HepG2 (cell line): ENCODE data around the gene MPC2. TPM values are rescaled to one million over a fixed set of nuclear protein-coding genes. Genes with fewer than 3 reads are reported as not detected.

Experiments
- EED ChIP-seq: sonication (generic); formaldehyde crosslinking; IDR thresholded peaks from 2 replicates; pipeline ENCODE4 v1.5.0; 2020; ENCODE audit warnings: mild to moderate bottlenecking, missing genetic modification reagents
- MED13 ChIP-seq: sonication (generic); formaldehyde crosslinking; IDR thresholded peaks from 2 replicates; pipeline ENCODE4 v1.5.0; 2020; ENCODE audit warnings: missing genetic modification reagents
- RARG ChIP-seq: sonication (generic); formaldehyde crosslinking; IDR thresholded peaks from 2 replicates; pipeline ENCODE4 v1.4.0; 2020; ENCODE audit warnings: low read depth, mild to moderate bottlenecking, missing genetic modification reagents
- SATB2 ChIP-seq: sonication (generic); formaldehyde crosslinking; IDR thresholded peaks from 2 replicates; pipeline ENCODE4 v1.5.0; 2020; ENCODE audit warnings: missing genetic modification reagents
- polyA plus RNA-seq, 8 experiments: library from polyadenylated mRNA; depleted of rRNA in 3 of 8; stranded (reverse) in 7 of 8; unstranded in 1 of 8; fragments of >200 nt; fragmentation: Illumina TruSeq in 4 of 8; extraction: Trizol in 4 of 8; gene quantifications; 2 replicates each; pipeline versions ENCODE4 v1.2.1 to v1.2.3, GENCODE V29; 2011 to 2016; ENCODE audit warnings: low read depth in 4 of 8, missing spikeins in 1 of 8, mixed read lengths in 1 of 8; ENCODE audit not compliant: insufficient read depth in 1 of 8
- total RNA-seq, 5 experiments: library from RNA; depleted of rRNA; stranded (reverse); fragments of >200 nt; fragmentation: Illumina TruSeq; extraction: Trizol; gene quantifications; 2 replicates each; pipeline ENCODE4 v1.2.3, GENCODE V29; 2016; ENCODE audit warnings: low read depth in 1 of 5
- TF ChIP-seq, protein P1 (sequence below): sonication (generic); formaldehyde crosslinking; IDR thresholded peaks from 2 replicates; pipeline ENCODE4 v1.8.0; 2022; ENCODE audit warnings: mild to moderate bottlenecking, missing genetic modification reagents, borderline replicate concordance
- TF ChIP-seq, protein P2 (sequence below): IDR thresholded peaks from 2 replicates; pipeline ENCODE4 v1.6.1; 2016; ENCODE audit warnings: mild to moderate bottlenecking
- TF ChIP-seq, protein P3 (sequence below): sonication (generic); formaldehyde crosslinking; IDR thresholded peaks from 2 replicates; pipeline ENCODE4 v1.5.0; 2020; ENCODE audit warnings: missing genetic modification reagents
- TF ChIP-seq, protein P4 (sequence below): sonication (generic); formaldehyde crosslinking; IDR thresholded peaks from 2 replicates; pipeline ENCODE4 v1.9.0; 2022; ENCODE audit warnings: low read depth, missing genetic modification reagents

Gene MPC2
- total and polyA plus RNA-seq, 2 of the 13 experiments (the other 11 are each of a cell fraction or from before 2014, with no cell fraction given) = 38.8 to 136 TPM

DNA sequence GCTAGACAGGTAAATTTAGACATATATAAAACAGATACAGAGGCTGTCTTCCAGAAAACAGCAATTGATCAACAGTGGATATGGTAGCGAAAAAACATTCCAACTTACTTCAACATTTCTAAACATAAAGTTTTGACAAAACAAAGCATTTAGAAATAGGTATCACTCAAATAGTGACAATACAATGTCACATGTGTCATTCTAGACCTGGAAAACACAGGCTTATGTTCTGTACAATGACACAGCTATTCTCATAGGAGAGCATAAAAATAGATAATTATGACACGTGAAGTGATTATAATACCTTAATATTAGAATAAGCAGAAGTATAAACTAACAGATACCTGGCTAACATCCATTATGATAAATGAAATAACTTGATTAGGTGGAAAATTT lies 8.4 kb downstream of the MPC2 start (continued):
- TF ChIP-seq, protein P1, sequence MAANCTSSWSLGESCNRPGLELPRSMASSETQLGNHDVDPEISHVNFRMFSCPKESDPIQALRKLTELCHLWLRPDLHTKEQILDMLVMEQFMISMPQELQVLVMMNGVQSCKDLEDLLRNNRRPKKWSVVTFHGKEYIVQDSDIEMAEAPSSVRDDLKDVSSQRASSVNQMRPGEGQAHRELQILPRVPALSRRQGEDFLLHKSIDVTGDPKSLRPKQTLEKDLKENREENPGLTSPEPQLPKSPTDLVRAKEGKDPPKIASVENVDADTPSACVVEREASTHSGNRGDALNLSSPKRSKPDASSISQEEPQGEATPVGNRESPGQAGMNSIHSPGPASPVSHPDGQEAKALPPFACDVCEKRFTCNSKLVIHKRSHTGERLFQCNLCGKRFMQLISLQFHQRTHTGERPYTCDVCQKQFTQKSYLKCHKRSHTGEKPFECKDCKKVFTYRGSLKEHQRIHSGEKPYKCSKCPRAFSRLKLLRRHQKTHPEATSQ (CRISPR knock-in tag) = no peak
- TF ChIP-seq EED (CRISPR knock-in tag) = no peak
- TF ChIP-seq RARG = no peak
- TF ChIP-seq, protein P2, sequence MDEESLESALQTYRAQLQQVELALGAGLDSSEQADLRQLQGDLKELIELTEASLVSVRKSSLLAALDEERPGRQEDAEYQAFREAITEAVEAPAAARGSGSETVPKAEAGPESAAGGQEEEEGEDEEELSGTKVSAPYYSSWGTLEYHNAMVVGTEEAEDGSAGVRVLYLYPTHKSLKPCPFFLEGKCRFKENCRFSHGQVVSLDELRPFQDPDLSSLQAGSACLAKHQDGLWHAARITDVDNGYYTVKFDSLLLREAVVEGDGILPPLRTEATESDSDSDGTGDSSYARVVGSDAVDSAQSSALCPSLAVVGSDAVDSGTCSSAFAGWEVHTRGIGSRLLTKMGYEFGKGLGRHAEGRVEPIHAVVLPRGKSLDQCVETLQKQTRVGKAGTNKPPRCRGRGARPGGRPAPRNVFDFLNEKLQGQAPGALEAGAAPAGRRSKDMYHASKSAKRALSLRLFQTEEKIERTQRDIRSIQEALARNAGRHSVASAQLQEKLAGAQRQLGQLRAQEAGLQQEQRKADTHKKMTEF (CRISPR knock-in tag) = no peak
- no peak for TF ChIP-seq SATB2 (CRISPR knock-in tag)
- TF ChIP-seq, protein P3, sequence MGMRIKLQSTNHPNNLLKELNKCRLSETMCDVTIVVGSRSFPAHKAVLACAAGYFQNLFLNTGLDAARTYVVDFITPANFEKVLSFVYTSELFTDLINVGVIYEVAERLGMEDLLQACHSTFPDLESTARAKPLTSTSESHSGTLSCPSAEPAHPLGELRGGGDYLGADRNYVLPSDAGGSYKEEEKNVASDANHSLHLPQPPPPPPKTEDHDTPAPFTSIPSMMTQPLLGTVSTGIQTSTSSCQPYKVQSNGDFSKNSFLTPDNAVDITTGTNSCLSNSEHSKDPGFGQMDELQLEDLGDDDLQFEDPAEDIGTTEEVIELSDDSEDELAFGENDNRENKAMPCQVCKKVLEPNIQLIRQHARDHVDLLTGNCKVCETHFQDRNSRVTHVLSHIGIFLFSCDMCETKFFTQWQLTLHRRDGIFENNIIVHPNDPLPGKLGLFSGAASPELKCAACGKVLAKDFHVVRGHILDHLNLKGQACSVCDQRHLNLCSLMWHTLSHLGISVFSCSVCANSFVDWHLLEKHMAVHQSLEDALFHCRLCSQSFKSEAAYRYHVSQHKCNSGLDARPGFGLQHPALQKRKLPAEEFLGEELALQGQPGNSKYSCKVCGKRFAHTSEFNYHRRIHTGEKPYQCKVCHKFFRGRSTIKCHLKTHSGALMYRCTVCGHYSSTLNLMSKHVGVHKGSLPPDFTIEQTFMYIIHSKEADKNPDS = no peak
- TF ChIP-seq, protein P4, sequence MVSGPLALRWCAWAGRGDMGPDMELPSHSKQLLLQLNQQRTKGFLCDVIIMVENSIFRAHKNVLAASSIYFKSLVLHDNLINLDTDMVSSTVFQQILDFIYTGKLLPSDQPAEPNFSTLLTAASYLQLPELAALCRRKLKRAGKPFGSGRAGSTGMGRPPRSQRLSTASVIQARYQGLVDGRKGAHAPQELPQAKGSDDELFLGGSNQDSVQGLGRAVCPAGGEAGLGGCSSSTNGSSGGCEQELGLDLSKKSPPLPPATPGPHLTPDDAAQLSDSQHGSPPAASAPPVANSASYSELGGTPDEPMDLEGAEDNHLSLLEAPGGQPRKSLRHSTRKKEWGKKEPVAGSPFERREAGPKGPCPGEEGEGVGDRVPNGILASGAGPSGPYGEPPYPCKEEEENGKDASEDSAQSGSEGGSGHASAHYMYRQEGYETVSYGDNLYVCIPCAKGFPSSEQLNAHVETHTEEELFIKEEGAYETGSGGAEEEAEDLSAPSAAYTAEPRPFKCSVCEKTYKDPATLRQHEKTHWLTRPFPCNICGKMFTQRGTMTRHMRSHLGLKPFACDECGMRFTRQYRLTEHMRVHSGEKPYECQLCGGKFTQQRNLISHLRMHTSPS (CRISPR knock-in tag) = no peak
- TF ChIP-seq MED13 (CRISPR knock-in tag) = no peak
